Naive thymus-derived CD4-positive, alpha-beta T cell (primary cell): ENCODE results near the gene SH3TC1. TPM values are rescaled to one million over a fixed set of nuclear protein-coding genes. Genes with fewer than 3 reads are reported as not detected.
A peak's percentile ranks its signal among the peaks of the same experiment; 100 is the strongest.

Source experiments
- ATAC-seq: fragments of 150-1000 bp; cut with Tn5 transposase; 2 replicates; pipeline ENCODE4 v1.10.0; 2021; ENCODE audit warnings: mild to moderate bottlenecking, moderate library complexity
- CTCF ChIA-PET: fragments of 350-600 bp; sonication (Branson Sonifier 250); formaldehyde crosslinking; loops from one replicate; lab custom pipeline; 2021; ENCODE audit warnings: antibody characterized with exemption; lab: Charles Lee
- POLR2A ChIA-PET: fragments of 350-600 bp; sonication (Branson Sonifier 250); formaldehyde crosslinking; loops from one replicate; lab custom pipeline; 2021; ENCODE audit warnings: antibody characterized with exemption, inconsistent platforms; lab: Charles Lee
- DNase-seq, 9 donors: peaks; one replicate each; pipeline versions ENCODE4 v3.0.0 to v3.0.0-alpha.2; 2020 to 2022; ENCODE audit warnings: mixed read lengths in 1 of 9
- H3K27ac ChIP-seq: one replicate; pipeline ENCODE4 v1.7.0; 2013; ENCODE audit warnings: mild to moderate bottlenecking, low read depth, low read length, moderate library complexity
- H3K27me3 ChIP-seq, 2 donors: one replicate each; pipeline ENCODE4 v1.7.0; 2013; ENCODE audit warnings: low read length in 2 of 2, mild to moderate bottlenecking in 2 of 2, moderate library complexity in 2 of 2; ENCODE audit not compliant: control insufficient read depth in 2 of 2, insufficient read depth in 2 of 2
- H3K36me3 ChIP-seq, 3 experiments: 1 replicate in 2 of 3; 2 replicates in 1 of 3; pipeline ENCODE4 v1.7.0; 2013; ENCODE audit warnings: low read length in 3 of 3, mild to moderate bottlenecking in 3 of 3, moderate library complexity in 1 of 3; ENCODE audit not compliant: insufficient read depth in 3 of 3, control insufficient read depth in 2 of 3
- H3K4me1 ChIP-seq, 2 donors: one replicate each; pipeline ENCODE4 v1.7.0; 2013; ENCODE audit warnings: low read length in 2 of 2, mild to moderate bottlenecking in 2 of 2, moderate library complexity in 1 of 2; ENCODE audit not compliant: control insufficient read depth in 2 of 2, insufficient read depth in 2 of 2
- H3K4me3 ChIP-seq: 2 replicates; pipeline ENCODE4 v1.7.0; 2013; ENCODE audit warnings: mild to moderate bottlenecking, low read length
- H3K9me3 ChIP-seq, 3 experiments: 1 replicate in 2 of 3; 2 replicates in 1 of 3; pipeline ENCODE4 v1.7.0; 2013; ENCODE audit warnings: low read length in 3 of 3; ENCODE audit not compliant: control insufficient read depth in 2 of 3
- H3K27ac Mint-ChIP-seq, 9 donors: one replicate each; pipeline ENCODE4 v1.8.0; 2020 to 2022; ENCODE audit warnings: mixed read lengths in 9 of 9, mild to moderate bottlenecking in 8 of 9, moderate library complexity in 5 of 9, inconsistent platforms in 2 of 9
- H3K27me3 Mint-ChIP-seq, 5 donors: one replicate each; pipeline ENCODE4 v1.8.0; 2021 to 2022; ENCODE audit warnings: mixed read lengths in 5 of 5, mild to moderate bottlenecking in 1 of 5
- H3K36me3 Mint-ChIP-seq, 5 donors: one replicate each; pipeline ENCODE4 v1.8.0; 2020 to 2022; ENCODE audit warnings: mixed read lengths in 5 of 5, mild to moderate bottlenecking in 3 of 5, inconsistent platforms in 1 of 5
- H3K4me1 Mint-ChIP-seq, 7 donors: one replicate each; pipeline ENCODE4 v1.8.0; 2020 to 2022; ENCODE audit warnings: mixed read lengths in 7 of 7, mild to moderate bottlenecking in 3 of 7, inconsistent platforms in 1 of 7
- H3K4me3 Mint-ChIP-seq, 10 donors: one replicate each; pipeline ENCODE4 v1.8.0; 2020 to 2022; ENCODE audit warnings: mild to moderate bottlenecking in 10 of 10, mixed read lengths in 10 of 10, moderate library complexity in 6 of 10, inconsistent platforms in 2 of 10
- H3K9me3 Mint-ChIP-seq, 11 donors: one replicate each; pipeline ENCODE4 v1.8.0; 2020 to 2022; ENCODE audit warnings: mixed read lengths in 11 of 11, mild to moderate bottlenecking in 4 of 11, inconsistent platforms in 1 of 11, moderate library complexity in 1 of 11
- intact Hi-C, 2 donors: fragments of 100-400 bp; cut with micrococcal nuclease; formaldehyde crosslinking; loops; one replicate each; pipeline ENCODE4 v1.15.1; 2023
- polyA plus RNA-seq, 2 donors: library from polyadenylated mRNA; unstranded; fragments of 300-500 nt; fragmentation: Illumina TruSeq; gene quantifications; one replicate each; pipeline ENCODE4 v1.2.3, GENCODE V29; 2021
- total RNA-seq, 6 experiments: library from RNA in 5 of 6; stranded (reverse) in 5 of 6; gene quantifications; 1 replicate in 5 of 6; 2 replicates in 1 of 6; pipeline ENCODE4 v1.2.3 and lab custom pipeline; 2021 to 2026

SH3TC1 gene
- total and polyA plus RNA-seq, 7 experiments from 2014 or later: 6.5 to 120 (median 34.9) TPM

DNA sequence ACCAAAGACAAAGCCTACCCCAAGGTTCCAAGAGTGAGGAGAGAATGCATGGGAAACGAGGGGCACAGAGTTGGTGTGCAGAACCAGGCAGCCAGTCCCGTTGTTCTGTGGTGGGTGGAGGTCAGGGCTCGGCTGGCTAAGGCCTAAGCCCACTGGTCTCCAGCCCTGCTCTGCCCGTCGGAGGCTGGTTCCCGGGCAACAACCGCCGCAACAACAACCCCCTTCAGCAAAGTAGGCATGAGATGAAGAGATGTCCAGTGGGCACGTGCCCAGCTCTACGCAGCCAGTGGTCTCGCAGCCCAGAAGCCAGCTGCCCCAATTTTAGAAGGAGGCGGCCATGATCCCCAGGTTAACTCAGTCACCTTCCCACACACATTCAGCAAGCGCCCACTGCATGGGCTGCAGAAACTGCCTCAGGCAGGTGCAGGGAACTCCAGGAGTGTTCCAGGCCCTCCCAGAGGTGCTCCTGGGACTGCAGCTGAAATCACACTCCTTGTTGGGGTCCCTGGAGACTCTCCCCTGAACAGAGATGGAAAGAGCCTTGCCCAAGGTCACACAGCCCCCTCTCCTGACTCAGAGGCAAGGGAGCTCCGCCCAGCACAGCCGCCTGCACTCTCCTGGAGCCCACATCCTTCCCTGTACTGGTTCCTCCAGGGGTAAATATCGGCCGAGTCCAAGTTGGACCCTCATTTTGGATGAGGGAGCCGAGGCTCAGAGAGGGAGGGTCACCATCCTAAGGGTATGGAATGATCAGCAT, 45.1 kb downstream of the SH3TC1 start:
- no peaks in the 10 kb centered on the region for H3K27me3 Mint-ChIP-seq
- H3K4me3 ChIP-seq: no peak overlapping the region
- no peaks in the 10 kb centered on the region for H3K9me3 Mint-ChIP-seq
- H3K4me3 Mint-ChIP-seq: no peak overlapping the region
- H3K27me3 ChIP-seq: no peaks in the 10 kb centered on the region
- H3K4me1 Mint-ChIP-seq: peaks cover 0 to 4% (median 1%) of the 10 kb centered on the region in 7 donors
- ChIA-PET CTCF (no interaction called here), POLR2A (no interaction called here)
- no peak for ATAC-seq
- intact Hi-C loops: loop anchor here in 1 of 2 donors (10.0 kb wide), 1 partner anchor 301 kb away; no protein-coding TSS in a partner anchor
- H3K4me1 ChIP-seq: peaks cover 0 to 4% of the 10 kb centered on the region in 2 donors
- DNase-seq: no peak
- peaks cover 0 to 3% (median 2%) of the 10 kb centered on the region in 5 donors for H3K36me3 Mint-ChIP-seq
- H3K36me3 ChIP-seq: peaks cover 0 to 25% (median 0%) of the 10 kb centered on the region in 3 experiments
- no peak overlapping the region for H3K27ac Mint-ChIP-seq
- no peaks in the 10 kb centered on the region for H3K9me3 ChIP-seq
- H3K27ac ChIP-seq: no peak overlapping the region

DNA sequence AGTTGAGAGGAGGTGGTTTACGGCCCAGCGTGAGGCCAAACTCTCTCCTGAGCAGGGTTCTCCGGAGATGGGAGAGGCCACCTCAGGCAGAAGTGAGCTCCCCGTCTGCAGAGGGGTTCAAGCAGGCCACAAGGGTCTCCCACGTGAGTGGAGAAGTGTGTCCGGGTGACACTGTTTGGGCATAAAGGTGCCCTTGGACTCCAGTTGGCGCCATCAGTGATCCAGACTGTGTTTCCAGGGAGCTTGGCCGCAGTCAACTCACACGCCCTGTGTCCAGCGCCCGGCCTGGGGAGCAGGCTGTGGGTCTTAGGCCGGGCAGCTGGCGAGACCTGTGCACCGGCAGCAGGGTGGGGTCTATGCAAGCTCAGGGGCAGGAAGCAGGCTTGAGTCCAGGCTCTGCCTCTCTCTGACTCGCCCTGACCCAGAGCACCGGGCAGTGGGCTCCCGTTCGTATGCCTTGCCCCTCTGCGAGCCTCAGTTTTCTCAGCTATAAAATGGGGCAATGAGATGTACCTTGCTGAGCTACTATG, 45.9 kb downstream of the SH3TC1 start:
- Histone ChIP-seq H3K27ac (no peak overlapping the region), H3K36me3 (peaks cover 0 to 17% (median 0%) of the 10 kb centered on the region in 3 experiments), H3K27me3 (no peaks in the 10 kb centered on the region), H3K4me1 (peaks cover 0 to 4% of the 10 kb centered on the region in 2 donors), H3K4me3 (no peak overlapping the region), H3K9me3 (no peaks in the 10 kb centered on the region)
- DNase-seq: no peak
- Mint-ChIP-seq H3K9me3 (no peaks in the 10 kb centered on the region), H3K27ac (no peak overlapping the region), H3K4me3 (no peak overlapping the region), H3K4me1 (peaks cover 0 to 4% (median 0%) of the 10 kb centered on the region in 7 donors), H3K36me3 (no peaks in the 10 kb centered on the region), H3K27me3 (no peaks in the 10 kb centered on the region)
- CTCF ChIA-PET: interaction anchor here (0.7 kb wide), 1 partner anchor 158 kb away, joined by 3 read pairs; no protein-coding TSS in a partner anchor
- ATAC-seq: no peak
- intact Hi-C loops: loop anchor here in 1 of 2 donors (10.0 kb wide), 1 partner anchor 300 kb away; no protein-coding TSS in a partner anchor
- POLR2A ChIA-PET: no interaction called here

DNA sequence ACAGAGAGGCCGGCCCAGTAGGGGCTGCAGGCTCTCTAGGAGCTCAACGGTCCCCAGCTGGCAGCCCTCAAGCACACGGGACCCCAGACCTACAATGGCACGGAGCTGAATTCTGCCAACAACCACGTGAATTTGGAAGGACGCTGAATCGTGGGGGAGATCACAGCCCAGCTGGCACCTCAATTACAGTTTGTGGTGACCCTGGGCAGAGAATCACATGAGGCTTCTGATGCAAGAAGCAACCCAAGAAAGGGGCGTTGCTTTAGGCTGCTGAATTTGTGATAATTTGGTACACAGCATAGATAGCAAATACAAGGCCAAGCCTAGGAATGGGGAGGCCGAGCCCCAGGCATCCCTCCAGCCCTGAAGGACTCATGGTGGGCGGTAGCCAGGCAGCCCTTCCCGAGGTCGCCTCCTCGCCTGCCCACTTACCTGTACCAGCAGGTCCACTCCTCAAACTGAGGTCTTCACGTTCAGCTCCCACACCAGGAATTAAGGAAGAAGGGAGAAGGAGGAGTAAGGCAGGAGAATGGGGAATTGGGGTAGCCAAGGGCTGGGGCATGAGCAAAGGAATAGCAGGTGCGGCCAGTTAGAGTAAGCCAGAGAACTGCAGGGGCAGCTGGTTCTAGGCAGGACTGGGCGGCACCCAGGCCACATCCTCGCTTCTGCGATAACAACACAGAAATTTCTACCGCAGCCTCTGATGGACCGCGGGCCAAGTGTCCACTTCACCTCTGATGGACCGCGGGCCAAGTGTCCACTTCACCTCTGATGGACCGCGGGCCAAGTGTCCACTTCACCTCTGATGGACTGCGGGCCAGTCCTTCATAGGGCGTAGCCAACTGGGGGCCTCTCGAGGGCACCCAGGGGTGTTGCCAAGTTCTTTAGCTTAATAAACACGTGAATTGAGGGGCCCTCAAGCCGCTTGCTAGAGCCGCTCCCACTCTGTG, 47.1 kb downstream of the SH3TC1 start:
- ChIA-PET CTCF (interaction anchor here (0.7 kb wide), 1 partner anchor 157 kb away, joined by 3 read pairs; no protein-coding TSS in a partner anchor), POLR2A (no interaction called here)
- no peak overlapping the region for H3K4me3 Mint-ChIP-seq
- ATAC-seq: no peak
- H3K27ac ChIP-seq: no peak overlapping the region
- no peak overlapping the region for H3K4me3 ChIP-seq
- H3K9me3 ChIP-seq: no peaks in the 10 kb centered on the region
- DNase-seq: no peak
- H3K36me3 Mint-ChIP-seq: no peaks in the 10 kb centered on the region
- no peaks in the 10 kb centered on the region for H3K27me3 Mint-ChIP-seq
- H3K4me1 Mint-ChIP-seq: peaks cover 0 to 4% (median 0%) of the 10 kb centered on the region in 7 donors
- intact Hi-C loops: loop anchor here in 1 of 2 donors (10.0 kb wide), 1 partner anchor 299 kb away; no protein-coding TSS in a partner anchor
- peak overlapping the region in 1 of 9 donors; percentile 13 for H3K27ac Mint-ChIP-seq
- peaks cover 0 to 4% of the 10 kb centered on the region in 2 donors for H3K4me1 ChIP-seq
- no peaks in the 10 kb centered on the region for H3K27me3 ChIP-seq
- H3K9me3 Mint-ChIP-seq: no peaks in the 10 kb centered on the region
- H3K36me3 ChIP-seq: peaks cover 0 to 7% (median 0%) of the 10 kb centered on the region in 3 experiments

DNA sequence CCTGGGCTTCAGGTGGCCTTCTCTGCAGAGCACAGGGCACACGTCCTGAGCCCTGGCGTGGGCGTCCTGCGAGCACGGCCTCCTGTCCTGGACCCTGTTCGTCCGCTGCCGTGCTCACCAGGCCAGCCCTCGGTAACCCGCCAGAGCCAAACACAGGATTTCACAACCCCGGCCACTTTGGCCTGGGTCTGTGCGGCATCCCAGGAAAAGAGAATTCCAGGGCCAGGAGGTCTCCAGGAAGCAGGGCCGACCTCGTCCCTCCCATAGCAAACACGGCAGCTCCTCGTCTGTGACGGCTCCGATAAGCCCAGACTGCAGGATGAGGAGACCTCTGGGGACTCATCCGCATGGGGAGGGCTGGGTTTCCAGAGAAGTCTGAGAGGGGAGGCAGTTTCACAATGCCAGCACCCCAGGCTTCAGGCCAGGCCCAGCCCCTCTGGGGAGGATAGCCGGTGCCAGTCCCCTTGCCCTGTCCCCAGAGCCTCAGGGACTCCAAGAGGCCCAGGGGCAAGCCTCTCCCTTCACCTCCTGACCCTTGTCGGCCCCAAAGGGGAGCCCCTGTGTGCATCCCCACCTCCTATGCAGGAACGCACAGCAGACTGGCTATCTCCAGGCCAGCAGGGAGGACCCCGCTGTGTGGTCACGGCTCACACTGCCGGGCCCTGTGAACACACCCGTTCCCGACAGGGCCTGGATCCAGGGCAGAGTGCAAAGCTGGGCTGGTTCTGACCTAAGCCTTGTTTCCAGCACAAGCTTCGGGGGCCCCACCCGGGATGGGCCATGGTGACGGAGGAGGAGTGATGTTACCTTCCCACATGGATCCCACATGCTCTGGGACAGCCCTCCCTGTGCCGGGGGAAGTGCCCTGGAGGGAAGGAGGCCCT, 48.2 kb downstream of the SH3TC1 start:
- no peaks in the 10 kb centered on the region for H3K9me3 ChIP-seq
- Mint-ChIP-seq H3K4me1 (no peaks in the 10 kb centered on the region), H3K27ac (no peak overlapping the region), H3K9me3 (no peaks in the 10 kb centered on the region), H3K4me3 (no peak overlapping the region), H3K27me3 (no peaks in the 10 kb centered on the region), H3K36me3 (no peaks in the 10 kb centered on the region)
- ChIA-PET CTCF (no interaction called here), POLR2A (no interaction called here)
- H3K4me3 ChIP-seq: no peak overlapping the region
- DNase-seq (no peak), ATAC-seq (no peak)
- H3K4me1 ChIP-seq: no peaks in the 10 kb centered on the region
- intact Hi-C loops: loop anchor here in 1 of 2 donors (10.0 kb wide), 1 partner anchor 298 kb away; no protein-coding TSS in a partner anchor
- no peaks in the 10 kb centered on the region for H3K36me3 ChIP-seq
- H3K27me3 ChIP-seq: no peaks in the 10 kb centered on the region
- no peak overlapping the region for H3K27ac ChIP-seq

DNA sequence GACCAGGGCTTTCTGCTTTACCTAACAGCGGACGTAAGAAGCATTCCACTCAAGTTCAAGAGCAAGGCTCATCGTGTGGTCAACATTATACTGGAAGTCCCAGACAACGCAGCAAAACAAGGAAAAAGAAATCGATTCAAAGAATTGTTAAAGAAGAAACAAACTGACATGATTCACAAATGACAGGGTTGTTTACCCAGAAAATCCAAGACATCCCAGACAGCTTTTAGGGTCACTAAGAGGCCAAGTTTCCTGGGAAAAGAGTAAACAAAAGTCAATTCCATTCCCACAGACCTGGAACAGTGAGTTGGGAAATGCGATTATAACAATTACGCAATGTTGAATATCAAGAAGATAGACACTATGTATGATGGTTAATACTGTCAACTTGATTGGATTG, 49.0 kb downstream of the SH3TC1 start:
- H3K27ac Mint-ChIP-seq: no peak overlapping the region

More for the DNA sequence above, 49.0 kb downstream of the SH3TC1 start:
- ATAC-seq: no peak
- no peak for DNase-seq
- H3K9me3 Mint-ChIP-seq: no peaks in the 10 kb centered on the region
- no peak overlapping the region for H3K27ac ChIP-seq
- H3K4me3 Mint-ChIP-seq: no peak overlapping the region
- H3K36me3 ChIP-seq: no peaks in the 10 kb centered on the region
- no peaks in the 10 kb centered on the region for H3K27me3 ChIP-seq
- no peaks in the 10 kb centered on the region for H3K27me3 Mint-ChIP-seq
- intact Hi-C loops: loop anchor here in 1 of 2 donors (10.0 kb wide), 1 partner anchor 297 kb away; no protein-coding TSS in a partner anchor
- H3K9me3 ChIP-seq: no peaks in the 10 kb centered on the region
- ChIA-PET CTCF (no interaction called here), POLR2A (no interaction called here)
- no peaks in the 10 kb centered on the region for H3K4me1 Mint-ChIP-seq
- no peak overlapping the region for H3K4me3 ChIP-seq
- no peaks in the 10 kb centered on the region for H3K36me3 Mint-ChIP-seq
- no peaks in the 10 kb centered on the region for H3K4me1 ChIP-seq
